ENCODE results near the gene MATN3. TPM values are rescaled to one million over a fixed set of nuclear protein-coding genes. Genes with fewer than 3 reads are reported as not detected.

MATN3 gene
- total RNA-seq, 1 experiment from 2014 or later = 13.5 TPM

DNA sequence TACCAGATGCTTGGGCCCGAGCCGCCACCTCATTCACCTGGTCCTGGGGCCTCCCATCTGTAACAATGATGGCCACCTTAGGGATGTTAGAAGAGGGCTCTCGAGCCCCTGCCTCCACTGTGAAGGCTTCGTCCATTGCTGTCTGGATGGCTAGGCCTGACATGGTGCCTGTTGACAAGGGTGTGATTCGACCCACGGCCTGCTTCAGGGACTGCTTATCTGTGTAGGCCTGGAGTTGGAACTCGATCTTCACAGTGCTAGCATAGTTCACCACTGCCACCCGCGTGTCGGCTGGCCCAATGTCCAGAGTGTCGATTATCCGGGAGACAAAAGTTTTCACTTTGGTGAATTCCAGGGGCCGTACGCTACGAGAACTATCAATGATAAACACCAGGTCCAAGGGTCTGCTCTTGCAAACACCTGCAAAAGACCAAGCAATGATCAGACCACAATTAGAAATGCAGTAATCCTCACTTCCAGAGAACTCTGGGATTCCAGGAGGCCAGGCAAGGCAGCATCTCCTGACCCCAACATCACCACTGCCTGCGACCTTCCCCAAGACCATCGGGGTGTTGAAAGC lies 6.5 kb downstream of the MATN3 start:
- no peak overlapping the region for H2BK5ac ChIP-seq (ENCODE audit: insufficient read length, low read length)
- H3K9me3 ChIP-seq (ENCODE audit: control insufficient read depth, low read depth, low read length) = no peaks in the 10 kb centered on the region
- H3K23me2 ChIP-seq (ENCODE audit: insufficient read length, low read depth, low read length, poor library complexity, severe bottlenecking) = no peaks in the 10 kb centered on the region
- no peaks in the 10 kb centered on the region for H3K4me1 ChIP-seq (ENCODE audit: insufficient read depth, low read length)
- no peak overlapping the region for H3K27ac ChIP-seq (ENCODE audit: insufficient read length, low read depth, low read length)
- Mint-ChIP-seq H3K4me3 (no peak overlapping the region), H3K36me3 (ENCODE audit: insufficient read depth in 1 of 3, low read depth in 3 of 3) (no peaks in the 10 kb centered on the region), H3K27ac (no peak overlapping the region; a peak in 1 of 7 replicates), H3K4me1 (peaks cover 0 to 2% of the 10 kb centered on the region in 2 experiments; a peak in 2 of 4 replicates), H3K27me3 (ENCODE audit: low read depth) (peaks cover 3% of the 10 kb centered on the region), H3K9me3 (no peaks in the 10 kb centered on the region)
- no peak for DNase-seq
- H4K8ac ChIP-seq (replicated peaks; ENCODE audit: insufficient read length, low read depth, low read length) = no peak overlapping the region
- H4K5ac ChIP-seq (ENCODE audit: insufficient read length, low read depth, low read length) = no peak overlapping the region
- TF ChIP-seq, protein P1, sequence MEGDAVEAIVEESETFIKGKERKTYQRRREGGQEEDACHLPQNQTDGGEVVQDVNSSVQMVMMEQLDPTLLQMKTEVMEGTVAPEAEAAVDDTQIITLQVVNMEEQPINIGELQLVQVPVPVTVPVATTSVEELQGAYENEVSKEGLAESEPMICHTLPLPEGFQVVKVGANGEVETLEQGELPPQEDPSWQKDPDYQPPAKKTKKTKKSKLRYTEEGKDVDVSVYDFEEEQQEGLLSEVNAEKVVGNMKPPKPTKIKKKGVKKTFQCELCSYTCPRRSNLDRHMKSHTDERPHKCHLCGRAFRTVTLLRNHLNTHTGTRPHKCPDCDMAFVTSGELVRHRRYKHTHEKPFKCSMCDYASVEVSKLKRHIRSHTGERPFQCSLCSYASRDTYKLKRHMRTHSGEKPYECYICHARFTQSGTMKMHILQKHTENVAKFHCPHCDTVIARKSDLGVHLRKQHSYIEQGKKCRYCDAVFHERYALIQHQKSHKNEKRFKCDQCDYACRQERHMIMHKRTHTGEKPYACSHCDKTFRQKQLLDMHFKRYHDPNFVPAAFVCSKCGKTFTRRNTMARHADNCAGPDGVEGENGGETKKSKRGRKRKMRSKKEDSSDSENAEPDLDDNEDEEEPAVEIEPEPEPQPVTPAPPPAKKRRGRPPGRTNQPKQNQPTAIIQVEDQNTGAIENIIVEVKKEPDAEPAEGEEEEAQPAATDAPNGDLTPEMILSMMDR (conservative IDR thresholded peaks at IDR 0.05) = no peak
- no peaks in the 10 kb centered on the region for H4K20me1 ChIP-seq (ENCODE audit: control insufficient read depth, insufficient read depth, insufficient read length)
- H3K4ac ChIP-seq (ENCODE audit: low read depth, low read length) = no peak overlapping the region
- no peak overlapping the region for H2AFZ ChIP-seq (ENCODE audit: low read length)
- no peak overlapping the region for H2BK20ac ChIP-seq (ENCODE audit: low read depth, low read length, poor library complexity, severe bottlenecking)
- no peak overlapping the region for H3K14ac ChIP-seq (ENCODE audit: insufficient read depth, low read length)
- H3T11ph ChIP-seq (ENCODE audit: low read length) = no peak overlapping the region
- no peak overlapping the region for H3K56ac ChIP-seq (ENCODE audit: insufficient read length, low read depth, low read length)
- no peak overlapping the region for H2BK120ac ChIP-seq (ENCODE audit: low read depth, low read length, poor library complexity, severe bottlenecking)
- H3K4me2 ChIP-seq (ENCODE audit: insufficient read depth, insufficient read length, low read length) = no peak overlapping the region
- no peak overlapping the region for H2AK5ac ChIP-seq (ENCODE audit: insufficient read length, low read length)
- WGBS (ENCODE audit: extremely low coverage, insufficient read length, low lambda C conversion rate) = no CpG with 5 or more reads among the region's 17 CpGs
- H3K79me1 ChIP-seq (ENCODE audit: insufficient read depth, low read depth, low read length, poor library complexity, severe bottlenecking) = no peaks in the 10 kb centered on the region
- no peak overlapping the region for H2BK12ac ChIP-seq (ENCODE audit: insufficient read length, low read depth, low read length)
- no peak overlapping the region for H3K23ac ChIP-seq (ENCODE audit: insufficient read length, low read depth, low read length)
- no peaks in the 10 kb centered on the region for H3K79me2 ChIP-seq (ENCODE audit: insufficient read depth, low read length)
- no peak overlapping the region for H4K91ac ChIP-seq (ENCODE audit: insufficient read length, low read depth, low read length)
- H3K27me3 ChIP-seq (ENCODE audit: insufficient read depth, low read length) = no peaks in the 10 kb centered on the region; the same call in 1 of the 2 replicates
- H3K9ac ChIP-seq (ENCODE audit: extremely low read depth, insufficient read length, low read length) = no peak overlapping the region
- H2BK15ac ChIP-seq (ENCODE audit: low read depth, low read length) = no peak overlapping the region
- no peak overlapping the region for H3K18ac ChIP-seq (ENCODE audit: insufficient read length, low read depth, low read length)

All from H9 (cell line).